Gastrocnemius medialis (tissue), 4 donors: Measurements from ENCODE around the gene SPECC1L. TPM values are rescaled to one million over a fixed set of nuclear protein-coding genes. Genes with fewer than 3 reads are reported as not detected.

Experiments used
- ATAC-seq, 2 donors: fragments of 150-250 bp; one replicate each; pipeline ENCODE4 v1.9.1; 2016
- DNase-seq, 2 donors: peaks; one replicate each; pipeline ENCODE4 v3.0.0-alpha.2; 2019
- H3K27ac ChIP-seq, 4 donors: fragments of 200-600 bp; sonication (generic); 1 replicate in 1 of 4; 2 replicates in 3 of 4; pipeline ENCODE4 v1.5.1; 2016 to 2018; ENCODE audit warnings: mild to moderate bottlenecking in 2 of 4, moderate library complexity in 1 of 4
- H3K27me3 ChIP-seq, 3 donors: fragments of 200-600 bp; sonication (generic) in 2 of 3; 1 replicate in 1 of 3; 2 replicates in 2 of 3; pipeline versions ENCODE4 v1.5.1 to v1.6.0; 2016 to 2019; ENCODE audit warnings: mild to moderate bottlenecking in 1 of 3, moderate library complexity in 1 of 3
- H3K36me3 ChIP-seq, 2 donors: fragments of 200-600 bp; sonication (generic) in 1 of 2; one replicate each; pipeline ENCODE4 v1.5.1; 2017 to 2018
- H3K4me1 ChIP-seq, 2 donors: fragments of 200-600 bp; sonication (generic) in 1 of 2; one replicate each; pipeline ENCODE4 v1.5.1; 2016 to 2017; ENCODE audit warnings: mild to moderate bottlenecking in 2 of 2
- H3K4me3 ChIP-seq, 4 donors: fragments of 200-600 bp; sonication (generic) in 3 of 4; 1 replicate in 1 of 4; 2 replicates in 3 of 4; pipeline ENCODE4 v1.5.1; 2016 to 2019; ENCODE audit warnings: mild to moderate bottlenecking in 2 of 4
- H3K9me3 ChIP-seq, 3 donors: fragments of 200-600 bp; sonication (generic) in 2 of 3; 1 replicate in 1 of 3; 2 replicates in 2 of 3; pipeline ENCODE4 v1.5.1; 2016 to 2019
- CTCF ChIP-seq, 5 experiments: fragments of 450-650 bp in 3 of 5; fragments of 200-600 bp in 2 of 5; sonication (generic) in 2 of 5; IDR thresholded peaks in 4 of 5; conservative IDR thresholded peaks in 1 of 5; 1 replicate in 4 of 5; 2 replicates in 1 of 5; pipeline ENCODE4 v1.5.1; 2016 to 2019; ENCODE audit warnings: antibody characterized with exemption in 5 of 5, mild to moderate bottlenecking in 3 of 5, moderate library complexity in 3 of 5
- POLR2A ChIP-seq, 2 donors: fragments of 450-650 bp; IDR thresholded peaks; one replicate each; pipeline ENCODE4 v1.6.1; 2017; ENCODE audit warnings: antibody characterized with exemption in 2 of 2, mild to moderate bottlenecking in 2 of 2, moderate library complexity in 2 of 2
- in situ Hi-C, 4 donors: fragments of 200-750 bp; cut with MboI; loops; one replicate each; pipeline versions ENCODE4 v1.15.0 to v1.8.0; 2017; ENCODE audit warnings: low sequenced_read_pairs in 4 of 4
- intact Hi-C: fragments of 100-400 bp; cut with DNase I; formaldehyde crosslinking; loops from one replicate; pipeline ENCODE4 v1.15.1; 2023; ENCODE audit warnings: low total_unique reads
- total RNA-seq, 4 donors: library from RNA; depleted of rRNA; stranded (reverse); fragments of >200 nt; gene quantifications; one replicate each; pipeline versions ENCODE4 v1.1.0 to v1.2.3, GENCODE V29; 2016

SPECC1L gene
- total RNA-seq, 4 donors from 2014 or later = 16.2 to 19.9 (median 18.7) TPM

DNA sequence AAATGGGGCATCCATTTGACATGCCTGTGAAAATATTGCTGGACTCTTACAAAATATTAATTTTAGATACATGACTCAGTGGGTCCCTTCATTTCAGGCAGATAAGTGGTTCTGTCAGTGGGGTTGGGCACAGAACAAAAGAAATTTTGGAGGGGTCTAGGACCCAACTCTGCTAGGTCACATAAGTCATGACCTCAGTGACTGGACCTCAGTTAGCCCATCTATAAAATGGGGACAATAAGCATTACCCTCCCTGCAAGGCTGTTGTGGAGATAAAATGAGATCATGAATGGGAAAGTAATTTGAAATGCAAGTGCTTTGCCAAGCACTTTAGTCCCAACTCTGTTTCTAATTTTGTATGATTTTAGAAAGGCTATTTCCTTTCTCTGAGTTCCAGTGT lies 180.5 kb downstream of the SPECC1L start:
- no peak for ATAC-seq
- Histone ChIP-seq H3K4me1 (peaks cover 0 to 14% of the 10 kb centered on the region in 2 donors), H3K9me3 (no peaks in the 10 kb centered on the region), H3K27ac (no peak overlapping the region), H3K27me3 (no peaks in the 10 kb centered on the region), H3K36me3 (no peaks in the 10 kb centered on the region), H3K4me3 (no peak overlapping the region)
- no peak for DNase-seq
- no peak for TF ChIP-seq CTCF (IDR thresholded peaks at IDR 0.05 in 4 of 5, conservative IDR thresholded peaks at IDR 0.05 in 1 of 5)
- in situ Hi-C loops = no loop called here
- intact Hi-C loops = no loop called here

GRCh38 chr22:24453853-24454252 lies 183.2 kb downstream of the SPECC1L start:
- Histone ChIP-seq H3K4me1 (peaks cover 0 to 15% of the 10 kb centered on the region in 2 donors), H3K27ac (no peak overlapping the region), H3K27me3 (no peaks in the 10 kb centered on the region), H3K4me3 (no peak overlapping the region), H3K9me3 (no peaks in the 10 kb centered on the region), H3K36me3 (no peaks in the 10 kb centered on the region)
- in situ Hi-C loops (no loop called here), intact Hi-C loops (no loop called here)
- TF ChIP-seq POLR2A (IDR thresholded peaks at IDR 0.05) = no peak
- TF ChIP-seq CTCF (IDR thresholded peaks at IDR 0.05 in 4 of 5, conservative IDR thresholded peaks at IDR 0.05 in 1 of 5) = no peak
- DNase-seq (no peak), ATAC-seq (no peak)

- Histone ChIP-seq H3K27ac (no peak overlapping the region), H3K27me3 (no peaks in the 10 kb centered on the region), H3K36me3 (no peaks in the 10 kb centered on the region), H3K4me3 (no peak overlapping the region), H3K9me3 (no peaks in the 10 kb centered on the region), H3K4me1 (peaks cover 0 to 15% of the 10 kb centered on the region in 2 donors)
- DNase-seq (no peak), ATAC-seq (no peak)
- TF ChIP-seq CTCF (IDR thresholded peaks at IDR 0.05 in 4 of 5, conservative IDR thresholded peaks at IDR 0.05 in 1 of 5) (no peak), POLR2A (IDR thresholded peaks at IDR 0.05) (no peak)
- intact Hi-C loops = no loop called here
- in situ Hi-C loops = no loop called here
Measured at GRCh38 chr22:24455039-24455438, 184.4 kb downstream of the SPECC1L start.

DNA sequence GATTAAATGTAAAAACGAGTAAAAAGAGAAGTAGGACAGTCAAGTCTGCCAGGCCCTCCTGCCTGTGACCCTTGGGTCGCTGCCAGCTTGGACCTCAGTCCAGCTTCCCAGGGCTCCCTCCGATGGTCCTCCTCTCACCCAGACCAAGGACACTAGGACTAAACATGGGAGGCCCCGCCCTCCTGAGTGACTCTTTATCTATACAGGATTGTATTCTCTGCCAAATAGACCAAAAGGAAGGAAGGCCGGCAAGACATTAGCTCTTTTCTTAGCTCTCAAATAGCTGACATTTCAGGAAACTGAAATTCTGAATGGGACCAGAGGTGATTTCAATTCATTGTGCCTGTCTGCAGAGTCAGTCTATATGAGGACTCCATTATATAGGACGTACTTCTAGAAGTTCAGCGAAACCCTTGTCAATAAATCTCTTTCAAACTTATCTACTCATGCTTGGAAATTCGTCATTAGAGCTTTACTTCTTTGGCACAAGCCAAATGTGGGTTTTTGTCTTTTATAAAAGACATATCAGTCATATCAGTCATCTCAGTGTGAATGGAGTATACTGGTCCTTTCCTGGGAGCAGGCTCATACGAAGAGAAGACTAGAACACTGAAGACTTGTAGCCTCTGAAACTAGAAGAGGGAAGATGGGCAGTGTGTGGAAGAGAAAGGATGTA lies 185.3 kb downstream of the SPECC1L start:
- no peaks in the 10 kb centered on the region for H3K27me3 ChIP-seq
- H3K27ac ChIP-seq = no peak overlapping the region
- peaks cover 0 to 11% of the 10 kb centered on the region in 2 donors for H3K4me1 ChIP-seq
- ATAC-seq (no peak), DNase-seq (no peak)
- H3K4me3 ChIP-seq = no peak overlapping the region
- in situ Hi-C loops = no loop called here
- H3K9me3 ChIP-seq = no peaks in the 10 kb centered on the region
- TF ChIP-seq CTCF (IDR thresholded peaks at IDR 0.05 in 4 of 5, conservative IDR thresholded peaks at IDR 0.05 in 1 of 5) = no peak
- TF ChIP-seq POLR2A (IDR thresholded peaks at IDR 0.05) = no peak
- H3K36me3 ChIP-seq = no peaks in the 10 kb centered on the region
- intact Hi-C loops = no loop called here
